NT2/D1 (cell line): ENCODE data around the gene TFDP3.

ENCODE experiments used
- DNase-seq: peaks from one replicate; pipeline ENCODE4 v3.0.0-alpha.2; 2011; ENCODE audit warnings: low read depth, low spot score
- H3K27me3 ChIP-seq: 2 replicates; pipeline ENCODE4 v1.6.0; 2011; ENCODE audit warnings: mild to moderate bottlenecking; ENCODE audit not compliant: insufficient read length, insufficient read depth
- H3K36me3 ChIP-seq: 2 replicates; pipeline ENCODE4 v1.6.1; 2011; ENCODE audit warnings: mild to moderate bottlenecking, low read length, mixed read lengths; ENCODE audit not compliant: insufficient read depth, insufficient read length
- H3K4me1 ChIP-seq: 2 replicates; pipeline ENCODE4 v1.5.1; 2011; ENCODE audit not compliant: insufficient read depth, insufficient read length
- H3K4me3 ChIP-seq: 2 replicates; pipeline ENCODE4 v1.5.1; 2011; ENCODE audit warnings: low read depth; ENCODE audit not compliant: insufficient read length
- H3K9ac ChIP-seq: 2 replicates; pipeline ENCODE4 v1.6.0; 2011; ENCODE audit warnings: low read depth; ENCODE audit not compliant: insufficient read length
- H3K9me3 ChIP-seq: 2 replicates; pipeline ENCODE4 v1.5.1; 2011; ENCODE audit warnings: mild to moderate bottlenecking, low read length; ENCODE audit not compliant: insufficient read depth
- SUZ12 ChIP-seq: IDR thresholded peaks from 2 replicates; pipeline ENCODE4 v1.6.1; 2011; ENCODE audit not compliant: insufficient read length, insufficient read depth; ENCODE audit errors: extremely low read depth
- YY1 ChIP-seq: IDR thresholded peaks from 2 replicates; pipeline ENCODE4 v1.6.1; 2011; ENCODE audit not compliant: insufficient read length, insufficient read depth
- ZNF274 ChIP-seq: IDR thresholded peaks from 2 replicates; pipeline ENCODE4 v1.6.1; 2011; ENCODE audit warnings: mild to moderate bottlenecking, low read depth, low read length

The TFDP3 gene

GRCh38 chrX:133188631-133189030 is 29.5 kb downstream of the TFDP3 start:
- no peak for DNase-seq
- no peak overlapping the region for H3K9ac ChIP-seq
- no peak overlapping the region for H3K4me3 ChIP-seq
- TF ChIP-seq SUZ12 (no peak), ZNF274 (no peak), YY1 (no peak)
- no peaks in the 10 kb centered on the region for H3K9me3 ChIP-seq
- H3K4me1 ChIP-seq, result no peaks in the 10 kb centered on the region
- no peaks in the 10 kb centered on the region for H3K36me3 ChIP-seq
- no peaks in the 10 kb centered on the region for H3K27me3 ChIP-seq

GRCh38 chrX:133185938-133186337 is 32.2 kb downstream of the TFDP3 start:
- Histone ChIP-seq H3K36me3 (no peaks in the 10 kb centered on the region), H3K4me3 (no peak overlapping the region), H3K9ac (no peak overlapping the region), H3K4me1 (no peaks in the 10 kb centered on the region), H3K9me3 (no peaks in the 10 kb centered on the region), H3K27me3 (no peaks in the 10 kb centered on the region)
- no peak for DNase-seq
- no peak for TF ChIP-seq YY1
- TF ChIP-seq ZNF274, result no peak
- no peak for TF ChIP-seq SUZ12

GRCh38 chrX:133185119-133185518 is 33.0 kb downstream of the TFDP3 start:
- H3K9me3 ChIP-seq, result no peaks in the 10 kb centered on the region
- no peak overlapping the region for H3K9ac ChIP-seq
- H3K36me3 ChIP-seq, result no peaks in the 10 kb centered on the region
- DNase-seq, result no peak
- H3K4me3 ChIP-seq, result no peak overlapping the region
- TF ChIP-seq YY1 (no peak), ZNF274 (no peak), SUZ12 (no peak)
- H3K27me3 ChIP-seq, result no peaks in the 10 kb centered on the region
- H3K4me1 ChIP-seq, result no peaks in the 10 kb centered on the region

GRCh38 chrX:133183806-133184205 is 34.3 kb downstream of the TFDP3 start:
- Histone ChIP-seq H3K4me1 (no peaks in the 10 kb centered on the region), H3K9me3 (no peaks in the 10 kb centered on the region), H3K9ac (no peak overlapping the region), H3K27me3 (no peaks in the 10 kb centered on the region), H3K4me3 (no peak overlapping the region), H3K36me3 (no peaks in the 10 kb centered on the region)
- TF ChIP-seq SUZ12 (no peak), YY1 (no peak)
- no peak for DNase-seq

GRCh38 chrX:133179500-133179899 is 38.7 kb downstream of the TFDP3 start:
- no peak for DNase-seq
- H3K9me3 ChIP-seq, result no peaks in the 10 kb centered on the region
- H3K4me3 ChIP-seq, result no peak overlapping the region
- no peaks in the 10 kb centered on the region for H3K27me3 ChIP-seq
- no peaks in the 10 kb centered on the region for H3K36me3 ChIP-seq
- H3K9ac ChIP-seq, result no peak overlapping the region
- H3K4me1 ChIP-seq, result no peaks in the 10 kb centered on the region
- TF ChIP-seq YY1, result no peak
- no peak for TF ChIP-seq ZNF274
- TF ChIP-seq SUZ12, result no peak

- Histone ChIP-seq H3K9ac (no peak overlapping the region), H3K4me3 (no peak overlapping the region), H3K27me3 (no peaks in the 10 kb centered on the region), H3K4me1 (no peaks in the 10 kb centered on the region), H3K36me3 (no peaks in the 10 kb centered on the region), H3K9me3 (no peaks in the 10 kb centered on the region)
- DNase-seq, result no peak
- TF ChIP-seq YY1 (no peak), SUZ12 (no peak), ZNF274 (no peak)
Observed at GRCh38 chrX:133177202-133177601, 41.0 kb downstream of the TFDP3 start.

- TF ChIP-seq YY1, result no peak
- TF ChIP-seq ZNF274, result no peak
- TF ChIP-seq SUZ12, result no peak
- Histone ChIP-seq H3K27me3 (no peaks in the 10 kb centered on the region), H3K4me3 (no peak overlapping the region), H3K4me1 (no peaks in the 10 kb centered on the region), H3K36me3 (no peaks in the 10 kb centered on the region), H3K9me3 (no peaks in the 10 kb centered on the region), H3K9ac (no peak overlapping the region)
- DNase-seq, result no peak
Observed at GRCh38 chrX:133175605-133176004, 42.5 kb downstream of the TFDP3 start.

- TF ChIP-seq ZNF274 (no peak), SUZ12 (no peak), YY1 (no peak)
- no peak overlapping the region for H3K4me3 ChIP-seq
- H3K9ac ChIP-seq, result no peak overlapping the region
- no peaks in the 10 kb centered on the region for H3K9me3 ChIP-seq
- DNase-seq, result no peak
- no peaks in the 10 kb centered on the region for H3K27me3 ChIP-seq
- H3K36me3 ChIP-seq, result no peaks in the 10 kb centered on the region
- H3K4me1 ChIP-seq, result no peaks in the 10 kb centered on the region
Observed at GRCh38 chrX:133175162-133175561, 43.0 kb downstream of the TFDP3 start.
